Adrenal gland (tissue), 5 donors: Measurements from ENCODE around the gene DNAH11.

Experiments used
- POLR2A ChIP-seq, 2 donors: fragments of 450-650 bp; IDR thresholded peaks; one replicate each; pipeline ENCODE4 v1.6.1; 2017; ENCODE audit warnings: antibody characterized with exemption in 2 of 2, mild to moderate bottlenecking in 2 of 2, moderate library complexity in 1 of 2
- TF ChIP-seq, protein P1 (sequence below), 6 experiments: fragments of 450-650 bp in 4 of 6; fragments of 200-600 bp in 2 of 6; sonication (generic) in 1 of 6; IDR thresholded peaks; 1 replicate in 5 of 6; 2 replicates in 1 of 6; pipeline versions ENCODE4 v1.5.1 to v1.8.0; 2016 to 2021; ENCODE audit warnings: antibody characterized with exemption in 6 of 6, mild to moderate bottlenecking in 2 of 6, moderate library complexity in 1 of 6
- donor health status: DM: no; HTN: no; CAD: no.

DNA sequence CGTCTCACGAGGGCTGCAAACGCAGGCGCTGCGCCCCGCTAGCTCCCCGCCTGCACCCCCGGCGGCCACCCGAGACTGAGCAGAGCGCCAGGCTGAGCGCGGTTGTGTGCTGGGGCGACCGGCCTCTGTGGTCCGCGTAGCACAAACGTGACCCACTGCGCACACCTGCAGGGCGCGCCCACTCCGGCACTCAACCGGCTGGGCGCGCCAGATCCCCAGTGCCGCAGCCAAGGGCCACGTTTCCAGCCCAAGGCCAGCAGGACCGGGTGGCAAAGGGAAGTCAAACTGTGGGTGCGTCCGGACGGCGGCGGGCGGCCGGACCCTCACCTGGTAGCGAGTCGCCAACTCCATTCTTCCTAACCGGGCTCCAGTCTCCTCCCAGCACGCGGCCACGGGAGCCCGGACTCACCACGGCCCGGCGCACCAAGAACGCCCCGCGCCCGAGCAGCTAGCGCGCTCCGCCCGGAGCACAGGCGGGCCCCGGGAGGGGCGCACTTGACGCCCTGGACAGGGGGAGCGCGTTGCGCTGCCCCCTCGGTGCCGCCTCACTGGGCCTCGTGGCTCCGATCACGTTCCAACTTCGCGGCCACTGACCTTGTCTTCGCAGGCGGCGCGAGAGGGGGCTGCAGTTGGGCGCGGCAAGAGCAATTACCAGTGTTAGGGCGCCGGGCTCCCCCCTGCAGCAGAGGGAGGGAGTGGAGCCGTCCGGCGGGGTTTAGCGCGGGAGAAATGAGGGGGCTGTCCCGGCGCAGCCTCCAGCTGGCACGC is 402.8 kb downstream of the DNAH11 start, which contains the start of gene CDCA7L:
- TF ChIP-seq, protein P1, sequence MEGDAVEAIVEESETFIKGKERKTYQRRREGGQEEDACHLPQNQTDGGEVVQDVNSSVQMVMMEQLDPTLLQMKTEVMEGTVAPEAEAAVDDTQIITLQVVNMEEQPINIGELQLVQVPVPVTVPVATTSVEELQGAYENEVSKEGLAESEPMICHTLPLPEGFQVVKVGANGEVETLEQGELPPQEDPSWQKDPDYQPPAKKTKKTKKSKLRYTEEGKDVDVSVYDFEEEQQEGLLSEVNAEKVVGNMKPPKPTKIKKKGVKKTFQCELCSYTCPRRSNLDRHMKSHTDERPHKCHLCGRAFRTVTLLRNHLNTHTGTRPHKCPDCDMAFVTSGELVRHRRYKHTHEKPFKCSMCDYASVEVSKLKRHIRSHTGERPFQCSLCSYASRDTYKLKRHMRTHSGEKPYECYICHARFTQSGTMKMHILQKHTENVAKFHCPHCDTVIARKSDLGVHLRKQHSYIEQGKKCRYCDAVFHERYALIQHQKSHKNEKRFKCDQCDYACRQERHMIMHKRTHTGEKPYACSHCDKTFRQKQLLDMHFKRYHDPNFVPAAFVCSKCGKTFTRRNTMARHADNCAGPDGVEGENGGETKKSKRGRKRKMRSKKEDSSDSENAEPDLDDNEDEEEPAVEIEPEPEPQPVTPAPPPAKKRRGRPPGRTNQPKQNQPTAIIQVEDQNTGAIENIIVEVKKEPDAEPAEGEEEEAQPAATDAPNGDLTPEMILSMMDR (IDR thresholded peaks at IDR 0.05): no peak
- no peak for TF ChIP-seq POLR2A (IDR thresholded peaks at IDR 0.05)
